Kidney (tissue), 14 donors: ENCODE measurements around the gene TRIM59. TPM values are rescaled to one million over a fixed set of nuclear protein-coding genes. Genes with fewer than 3 reads are reported as not detected.
A peak's percentile ranks its signal among the peaks of the same experiment; 100 is the strongest.

Source experiments
- DNase-seq, 5 donors: peaks; one replicate each; pipeline ENCODE4 v3.0.0-alpha.2; 2013 to 2020
- FAIRE-seq: peaks from 2 replicates; lab custom pipeline; 2012; peaks lifted over from hg19 to GRCh38; lab: Jason Lieb, UNC
- H3K27ac ChIP-seq, 2 donors: one replicate each; pipeline ENCODE4 v1.7.0; 2013; ENCODE audit warnings: low read depth in 2 of 2, low read length in 2 of 2, inconsistent platforms in 1 of 2
- H3K27me3 ChIP-seq: one replicate; pipeline ENCODE4 v1.7.1; 2013; ENCODE audit warnings: low read length, inconsistent platforms; ENCODE audit not compliant: control insufficient read depth, insufficient read depth
- H3K36me3 ChIP-seq, 3 donors: one replicate each; pipeline versions ENCODE4 v1.7.0 to v1.7.1; 2013; ENCODE audit warnings: low read length in 3 of 3, control low read depth in 1 of 3, inconsistent platforms in 1 of 3; ENCODE audit not compliant: insufficient read depth in 3 of 3, control insufficient read depth in 2 of 3
- H3K4me1 ChIP-seq, 3 donors: one replicate each; pipeline versions ENCODE4 v1.7.0 to v1.7.1; 2013; ENCODE audit warnings: low read length in 3 of 3, inconsistent platforms in 1 of 3, low read depth in 1 of 3; ENCODE audit not compliant: control insufficient read depth in 2 of 3, insufficient read depth in 2 of 3
- H3K4me3 ChIP-seq, 3 donors: one replicate each; pipeline versions ENCODE4 v1.7.0 to v1.8.1; 2013; ENCODE audit warnings: low read length in 3 of 3, control low read depth in 1 of 3, inconsistent platforms in 1 of 3
- H3K9ac ChIP-seq, 3 donors: one replicate each; pipeline versions ENCODE4 v1.7.0 to v1.7.1; 2013; ENCODE audit warnings: low read length in 3 of 3, control low read depth in 1 of 3, inconsistent platforms in 1 of 3
- H3K9me3 ChIP-seq, 3 donors: one replicate each; pipeline versions ENCODE4 v1.7.0 to v1.7.1; 2013; ENCODE audit warnings: low read length in 3 of 3, control low read depth in 1 of 3, inconsistent platforms in 1 of 3; ENCODE audit not compliant: control insufficient read depth in 2 of 3, insufficient read depth in 1 of 3
- intact Hi-C: fragments of 100-400 bp; cut with DNase I; formaldehyde crosslinking; loops from one replicate; pipeline ENCODE4 v1.11.1; 2022
- polyA plus RNA-seq: library from polyadenylated mRNA; stranded (reverse); fragments of 350-450 nt; fragmentation: Illumina TruSeq; extraction: RNeasy Lipid Tissue Mini Kit (QIAGEN cat#74804); gene quantifications from one replicate; pipeline ENCODE4 v1.2.3, GENCODE V29; 2014; ENCODE audit warnings: low read depth, low replicate concordance; ENCODE audit not compliant: insufficient read depth
- total RNA-seq: library from RNA; stranded (reverse); fragmentation: NEBNext Ultra II Directional; extraction: Animal tissue kit (Norgen Biotek cat#: 25700); gene quantifications from one replicate; pipeline ENCODE4 v1.2.1, GENCODE V29; 2021
- TF ChIP-seq, protein P1 (sequence below): IDR thresholded peaks from 3 replicates; pipeline ENCODE4 v1.5.1; 2012; ENCODE audit warnings: mild to moderate bottlenecking, moderate library complexity, borderline replicate concordance; ENCODE audit not compliant: insufficient read depth; ENCODE audit errors: extremely low read depth
- donor health status: control.
- donor health status: control.
- donor health status: control.
- donor health status: control.
- donor health status: control.
- donor health status: DM: yes; HTN: yes; CAD: no.
- donor health status: Normal renal cell carcinoma (clear cell type).

The TRIM59 gene
- total and polyA plus RNA-seq, 2 donors from 2014 or later: 0.84 to 4.8 TPM

DNA sequence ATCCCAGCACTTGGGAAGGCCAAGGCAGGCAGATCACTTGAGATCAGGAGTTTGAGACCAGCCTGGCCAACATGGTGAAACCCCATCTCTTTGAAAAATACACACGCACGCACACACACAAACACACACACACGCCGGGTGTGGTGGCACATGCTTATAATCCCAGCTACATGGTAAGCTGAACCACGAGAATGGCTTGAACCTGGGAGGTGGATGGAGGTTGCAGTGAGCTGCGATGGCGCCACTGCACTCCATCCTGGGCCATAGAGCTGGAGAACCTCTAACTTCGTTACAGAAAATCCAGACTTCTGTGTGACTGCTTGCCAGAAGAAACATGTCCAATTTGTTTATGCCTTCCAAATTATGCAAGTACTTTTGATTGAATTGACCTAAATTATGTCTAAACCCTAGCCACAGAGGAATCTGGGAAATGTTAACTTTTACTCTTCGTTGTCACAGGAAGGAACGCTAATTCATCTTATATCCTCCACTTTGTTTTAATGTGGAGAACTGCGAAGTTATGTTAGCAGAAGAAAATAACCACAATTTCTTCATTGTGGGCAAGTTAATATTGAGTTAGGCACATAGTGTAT, 21.7 kb downstream of the TRIM59 start:
- intact Hi-C loops: no loop called here
- no peak for FAIRE-seq

DNA sequence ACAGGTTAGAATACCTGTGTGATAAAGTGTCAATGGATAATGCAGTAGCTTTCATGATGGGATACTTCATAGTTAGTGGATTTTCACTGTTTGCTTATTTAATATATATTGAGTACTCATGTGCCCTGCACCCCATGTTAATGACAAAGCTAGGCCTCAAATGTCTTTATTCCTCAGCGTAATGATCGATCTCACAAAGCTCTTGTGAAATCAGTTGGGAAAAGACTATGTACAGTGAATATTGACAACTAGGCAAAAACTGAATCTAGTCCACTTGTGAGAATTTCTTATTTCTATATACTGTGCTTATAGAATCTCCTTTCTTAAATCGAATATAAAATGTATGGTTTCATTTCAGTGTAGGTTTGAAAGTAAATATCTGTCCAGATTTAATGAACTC, 32.3 kb downstream of the TRIM59 start:
- Histone ChIP-seq H3K36me3 (peaks cover 0 to 13% (median 4%) of the 10 kb centered on the region in 3 donors), H3K4me3 (no peak overlapping the region), H3K9ac (no peak overlapping the region), H3K4me1 (no peaks in the 10 kb centered on the region), H3K9me3 (no peaks in the 10 kb centered on the region), H3K27me3 (no peaks in the 10 kb centered on the region), H3K27ac (no peak overlapping the region)
- intact Hi-C loops: no loop called here
- DNase-seq: no peak
- TF ChIP-seq, protein P1, sequence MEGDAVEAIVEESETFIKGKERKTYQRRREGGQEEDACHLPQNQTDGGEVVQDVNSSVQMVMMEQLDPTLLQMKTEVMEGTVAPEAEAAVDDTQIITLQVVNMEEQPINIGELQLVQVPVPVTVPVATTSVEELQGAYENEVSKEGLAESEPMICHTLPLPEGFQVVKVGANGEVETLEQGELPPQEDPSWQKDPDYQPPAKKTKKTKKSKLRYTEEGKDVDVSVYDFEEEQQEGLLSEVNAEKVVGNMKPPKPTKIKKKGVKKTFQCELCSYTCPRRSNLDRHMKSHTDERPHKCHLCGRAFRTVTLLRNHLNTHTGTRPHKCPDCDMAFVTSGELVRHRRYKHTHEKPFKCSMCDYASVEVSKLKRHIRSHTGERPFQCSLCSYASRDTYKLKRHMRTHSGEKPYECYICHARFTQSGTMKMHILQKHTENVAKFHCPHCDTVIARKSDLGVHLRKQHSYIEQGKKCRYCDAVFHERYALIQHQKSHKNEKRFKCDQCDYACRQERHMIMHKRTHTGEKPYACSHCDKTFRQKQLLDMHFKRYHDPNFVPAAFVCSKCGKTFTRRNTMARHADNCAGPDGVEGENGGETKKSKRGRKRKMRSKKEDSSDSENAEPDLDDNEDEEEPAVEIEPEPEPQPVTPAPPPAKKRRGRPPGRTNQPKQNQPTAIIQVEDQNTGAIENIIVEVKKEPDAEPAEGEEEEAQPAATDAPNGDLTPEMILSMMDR: no peak
- no peak for FAIRE-seq

More for the DNA sequence above, 21.7 kb downstream of the TRIM59 start:
- no peak for DNase-seq
- Histone ChIP-seq H3K27ac (no peak overlapping the region), H3K9ac (no peak overlapping the region), H3K36me3 (peaks cover 5 to 24% (median 11%) of the 10 kb centered on the region in 3 donors), H3K4me1 (no peaks in the 10 kb centered on the region), H3K9me3 (no peaks in the 10 kb centered on the region), H3K4me3 (no peak overlapping the region), H3K27me3 (no peaks in the 10 kb centered on the region)
- TF ChIP-seq, protein P1: no peak

DNA sequence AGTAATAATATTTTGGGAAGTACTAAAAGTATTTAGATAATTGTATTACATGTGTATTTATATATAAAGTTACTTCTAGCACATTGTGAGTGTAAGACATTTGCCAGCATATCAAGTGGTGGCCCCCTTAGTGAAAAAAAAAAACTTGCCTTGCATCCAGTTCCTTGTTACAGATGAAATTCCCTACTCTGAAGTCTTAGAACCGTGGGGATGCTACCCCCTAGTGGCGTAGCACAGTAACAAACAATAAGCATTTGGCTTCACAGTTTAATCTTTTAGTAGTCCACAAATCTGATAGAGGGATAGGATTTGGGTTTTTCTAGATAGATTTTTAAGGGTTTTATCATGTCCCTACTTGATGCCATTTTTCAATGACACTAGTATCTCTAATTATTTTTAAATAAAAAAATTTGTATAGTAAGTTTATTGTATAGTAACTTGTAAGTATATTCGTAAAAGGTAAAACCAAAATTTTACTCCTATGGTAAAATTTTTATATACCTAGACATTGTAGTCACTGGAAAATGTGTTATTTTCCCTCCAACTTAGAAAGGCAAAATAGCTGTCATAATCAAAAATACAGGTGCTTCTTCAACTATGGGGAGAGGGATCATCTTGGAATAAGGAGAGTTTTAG, 35.9 kb downstream of the TRIM59 start:
- Histone ChIP-seq H3K9me3 (no peaks in the 10 kb centered on the region), H3K27ac (no peak overlapping the region), H3K4me1 (no peaks in the 10 kb centered on the region), H3K36me3 (peaks cover 0 to 4% (median 2%) of the 10 kb centered on the region in 3 donors), H3K27me3 (no peaks in the 10 kb centered on the region), H3K9ac (no peak overlapping the region), H3K4me3 (no peak overlapping the region)
- DNase-seq: peak in 4 of 5 donors; percentile 66 to 89 (median 74)
- TF ChIP-seq, protein P1: peak; percentile 76
- FAIRE-seq: peak; percentile 87
- intact Hi-C loops: no loop called here
